Measurements from ENCODE around the gene FBXO10. TPM values are rescaled to one million over a fixed set of nuclear protein-coding genes. Genes with fewer than 3 reads are reported as not detected.

Gene FBXO10, protein sequence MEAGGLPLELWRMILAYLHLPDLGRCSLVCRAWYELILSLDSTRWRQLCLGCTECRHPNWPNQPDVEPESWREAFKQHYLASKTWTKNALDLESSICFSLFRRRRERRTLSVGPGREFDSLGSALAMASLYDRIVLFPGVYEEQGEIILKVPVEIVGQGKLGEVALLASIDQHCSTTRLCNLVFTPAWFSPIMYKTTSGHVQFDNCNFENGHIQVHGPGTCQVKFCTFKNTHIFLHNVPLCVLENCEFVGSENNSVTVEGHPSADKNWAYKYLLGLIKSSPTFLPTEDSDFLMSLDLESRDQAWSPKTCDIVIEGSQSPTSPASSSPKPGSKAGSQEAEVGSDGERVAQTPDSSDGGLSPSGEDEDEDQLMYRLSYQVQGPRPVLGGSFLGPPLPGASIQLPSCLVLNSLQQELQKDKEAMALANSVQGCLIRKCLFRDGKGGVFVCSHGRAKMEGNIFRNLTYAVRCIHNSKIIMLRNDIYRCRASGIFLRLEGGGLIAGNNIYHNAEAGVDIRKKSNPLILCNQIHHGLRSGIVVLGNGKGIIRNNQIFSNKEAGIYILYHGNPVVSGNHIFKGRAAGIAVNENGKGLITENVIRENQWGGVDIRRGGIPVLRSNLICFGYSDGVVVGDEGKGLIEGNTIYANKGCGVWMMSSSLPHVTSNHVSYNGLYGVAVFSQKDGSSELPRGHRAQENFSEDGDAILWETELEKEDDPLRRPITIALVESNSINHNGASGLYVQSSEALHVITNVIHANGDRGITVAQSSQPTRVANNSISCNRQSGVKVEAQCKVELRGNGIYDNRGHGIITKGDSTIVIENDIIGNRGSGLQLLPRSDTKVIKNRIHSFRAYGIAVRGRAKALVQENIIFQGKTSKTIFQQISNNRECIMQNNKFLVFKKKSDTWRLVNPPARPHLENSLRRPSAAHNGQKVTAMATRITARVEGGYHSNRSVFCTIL
- 10 to 100 TPM in 2 of 4 donors, 1 to 10 TPM in 2; 5.7 to 11.4 (median 9.2) TPM for total RNA-seq

DNA sequence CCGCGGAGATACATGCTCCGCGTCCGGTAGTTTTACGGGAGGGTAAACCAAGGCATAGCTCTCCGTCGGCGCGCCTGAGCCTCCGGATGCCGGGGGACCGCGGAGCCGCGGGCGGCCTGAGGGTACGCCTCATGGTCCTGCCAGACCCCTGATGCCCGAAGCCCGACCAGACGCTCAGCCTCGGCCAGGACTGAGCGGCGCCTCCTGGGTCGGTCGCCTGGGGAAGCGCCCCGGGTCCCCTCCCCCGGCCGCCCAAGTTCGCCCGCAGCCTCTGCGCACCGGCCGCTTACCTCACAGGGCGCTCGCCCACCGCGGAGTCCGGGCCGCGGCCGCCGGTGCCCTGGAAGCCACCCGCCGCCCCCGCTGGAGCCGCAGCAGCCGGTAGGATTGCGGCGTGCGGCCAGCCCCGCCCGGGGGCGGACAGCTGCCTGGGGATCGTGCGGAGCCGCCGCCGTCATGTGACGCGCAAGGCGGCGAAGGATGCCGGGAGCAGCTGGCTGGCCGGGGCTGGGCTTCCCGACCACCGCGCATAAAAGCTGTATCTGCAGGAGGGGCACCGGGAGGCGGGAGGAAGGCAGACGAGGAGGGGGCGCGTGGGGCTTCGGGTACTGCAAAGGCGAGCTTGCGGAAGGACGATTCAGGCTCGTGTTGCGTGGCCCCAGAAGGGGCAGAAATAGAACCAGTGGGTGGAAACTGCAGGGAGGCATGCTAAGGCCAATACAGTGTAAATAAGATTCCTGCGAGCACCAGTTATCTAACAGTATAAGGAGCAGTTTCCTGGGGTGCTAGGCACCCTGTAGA lies at the start of gene FBXO10:
TSS of gene FBXO10 (minus strand) at position 460 of the 801 bp plus-strand sequence. CDS start 34,612 bp downstream, outside the sequence.
- no peaks in the 10 kb centered on the region for H3K36me3 ChIP-seq
- peak; percentile 12 to 29 for DNase-seq (ENCODE audit: low spot score in 2 of 2)
- peak within 1 kb of the TSS; percentile 66 to 87 (median 76) for H3K4me3 ChIP-seq
- TF ChIP-seq POLR2A (IDR thresholded peaks at IDR 0.05), result peak in 1 of 2 donors; percentile 42
- TF ChIP-seq EP300 (IDR thresholded peaks at IDR 0.05), result peak in 1 of 2 donors; percentile 49
- TF ChIP-seq, protein P1, sequence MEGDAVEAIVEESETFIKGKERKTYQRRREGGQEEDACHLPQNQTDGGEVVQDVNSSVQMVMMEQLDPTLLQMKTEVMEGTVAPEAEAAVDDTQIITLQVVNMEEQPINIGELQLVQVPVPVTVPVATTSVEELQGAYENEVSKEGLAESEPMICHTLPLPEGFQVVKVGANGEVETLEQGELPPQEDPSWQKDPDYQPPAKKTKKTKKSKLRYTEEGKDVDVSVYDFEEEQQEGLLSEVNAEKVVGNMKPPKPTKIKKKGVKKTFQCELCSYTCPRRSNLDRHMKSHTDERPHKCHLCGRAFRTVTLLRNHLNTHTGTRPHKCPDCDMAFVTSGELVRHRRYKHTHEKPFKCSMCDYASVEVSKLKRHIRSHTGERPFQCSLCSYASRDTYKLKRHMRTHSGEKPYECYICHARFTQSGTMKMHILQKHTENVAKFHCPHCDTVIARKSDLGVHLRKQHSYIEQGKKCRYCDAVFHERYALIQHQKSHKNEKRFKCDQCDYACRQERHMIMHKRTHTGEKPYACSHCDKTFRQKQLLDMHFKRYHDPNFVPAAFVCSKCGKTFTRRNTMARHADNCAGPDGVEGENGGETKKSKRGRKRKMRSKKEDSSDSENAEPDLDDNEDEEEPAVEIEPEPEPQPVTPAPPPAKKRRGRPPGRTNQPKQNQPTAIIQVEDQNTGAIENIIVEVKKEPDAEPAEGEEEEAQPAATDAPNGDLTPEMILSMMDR (IDR thresholded peaks at IDR 0.05), result no peak
- H3K27ac ChIP-seq, result peak within 1 kb of the TSS; percentile 41 to 91 (median 88)
- no peaks in the 10 kb centered on the region for H3K9me3 ChIP-seq
- no peaks in the 10 kb centered on the region for H3K27me3 ChIP-seq
- H3K4me1 ChIP-seq, result peaks cover 0 to 35% (median 11%) of the 10 kb centered on the region in 4 donors
- WGBS, 2 donors, result 1 to 2% methylated on average over 41 to 65 of the region's 81 CpGs

DNA sequence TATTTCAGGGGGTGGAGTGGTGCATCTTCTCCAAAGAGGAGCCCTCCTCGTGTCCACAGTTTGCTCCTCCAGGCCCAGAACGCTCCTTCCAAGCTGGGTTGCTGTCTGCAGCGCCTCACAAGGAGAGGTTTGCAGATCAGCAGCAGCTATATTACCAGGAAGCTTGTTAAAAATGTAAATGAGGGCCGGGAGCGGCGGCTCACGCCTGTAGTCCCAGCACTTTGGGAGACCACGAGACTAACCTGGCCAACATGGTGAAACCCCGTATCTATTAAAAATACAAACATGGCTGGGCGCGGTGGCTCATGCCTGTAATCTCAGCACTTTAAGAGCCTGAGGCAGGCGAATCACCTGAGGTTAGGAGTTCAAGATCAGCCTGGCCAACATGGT lies 49.6 kb upstream of the FBXO10 start:
- 80 to 86% methylated on average over 12 of the region's 12 CpGs for WGBS, 2 donors

DNA sequence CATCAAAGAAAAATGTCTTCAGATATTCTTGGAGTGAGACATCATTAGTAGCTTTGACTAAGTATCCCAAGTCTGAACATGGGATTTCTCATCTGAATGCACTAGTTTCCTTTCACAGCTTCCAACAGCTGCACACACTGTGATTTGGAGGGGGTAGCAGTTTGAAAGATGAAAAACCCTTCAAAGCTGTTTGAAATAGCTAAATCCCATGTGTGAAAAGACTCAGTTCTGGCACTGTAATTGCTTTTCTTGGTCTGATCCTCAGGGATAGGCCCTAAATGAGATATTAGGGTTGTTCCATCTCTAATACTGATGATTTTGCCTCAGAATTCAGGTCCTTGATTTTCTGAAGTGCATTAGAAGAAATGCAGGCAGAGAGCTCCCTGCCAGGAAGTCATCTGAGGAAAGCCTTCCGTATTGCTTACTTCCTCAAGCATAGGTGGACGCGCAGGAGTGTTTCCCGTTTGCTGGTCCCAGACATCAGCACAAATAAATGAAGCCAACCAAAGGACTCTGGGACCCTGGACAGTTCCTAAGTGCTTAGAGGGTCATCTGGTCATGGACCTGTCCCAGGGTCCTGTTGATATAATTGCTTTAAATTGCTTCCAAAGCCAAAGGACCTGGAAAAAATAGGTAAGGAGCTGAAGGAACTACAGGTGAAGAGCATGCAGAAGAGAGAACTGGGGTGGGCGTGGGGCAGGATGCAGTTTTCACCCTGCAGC lies 49.0 kb upstream of the FBXO10 start:
- 55 to 59% methylated on average over 5 of the region's 5 CpGs for WGBS, 2 donors
- H3K4me3 ChIP-seq, result no peak overlapping the region

More for the DNA sequence above, 49.6 kb upstream of the FBXO10 start:
- Histone ChIP-seq H3K9me3 (no peaks in the 10 kb centered on the region), H3K4me3 (no peak overlapping the region), H3K27me3 (no peaks in the 10 kb centered on the region), H3K36me3 (no peaks in the 10 kb centered on the region), H3K4me1 (no peaks in the 10 kb centered on the region), H3K27ac (no peak overlapping the region)
- no peak for DNase-seq (ENCODE audit: low spot score in 2 of 2)
- TF ChIP-seq POLR2A (IDR thresholded peaks at IDR 0.05) (no peak), EP300 (IDR thresholded peaks at IDR 0.05) (no peak)
- TF ChIP-seq, protein P1 (IDR thresholded peaks at IDR 0.05), result no peak

DNA sequence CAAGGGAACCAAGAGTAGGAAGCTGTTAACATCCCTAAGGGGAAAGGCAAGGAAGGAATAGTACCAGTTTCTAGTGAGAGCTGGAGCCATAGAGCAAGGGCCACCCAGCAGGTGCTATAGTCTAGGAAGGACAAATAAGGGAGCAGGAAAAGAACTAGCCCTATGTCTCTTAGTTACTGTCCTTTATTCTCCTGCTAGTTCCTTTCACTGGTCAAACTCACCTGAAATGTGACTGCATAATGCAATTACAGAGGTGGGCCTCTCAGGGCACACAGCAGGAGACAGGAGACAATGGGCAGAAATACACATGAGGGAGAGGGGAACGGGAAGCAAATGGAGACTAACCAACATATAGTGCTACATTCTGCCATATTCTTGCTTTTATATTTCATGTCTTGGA lies 47.9 kb upstream of the FBXO10 start:
- Histone ChIP-seq H3K9me3 (no peaks in the 10 kb centered on the region), H3K27me3 (no peaks in the 10 kb centered on the region), H3K27ac (no peak overlapping the region), H3K4me3 (no peak overlapping the region), H3K36me3 (no peaks in the 10 kb centered on the region), H3K4me1 (no peaks in the 10 kb centered on the region)
- TF ChIP-seq EP300 (IDR thresholded peaks at IDR 0.05), result no peak
- TF ChIP-seq, protein P1 (IDR thresholded peaks at IDR 0.05), result no peak
- TF ChIP-seq POLR2A (IDR thresholded peaks at IDR 0.05), result no peak
- WGBS, 2 donors, result 70 to 86% methylated on average over 1 of the region's 1 CpG
- no peak for DNase-seq (ENCODE audit: low spot score in 2 of 2)

More for the DNA sequence above, 49.0 kb upstream of the FBXO10 start:
- H3K27me3 ChIP-seq, result no peaks in the 10 kb centered on the region
- no peaks in the 10 kb centered on the region for H3K36me3 ChIP-seq
- no peaks in the 10 kb centered on the region for H3K9me3 ChIP-seq
- no peaks in the 10 kb centered on the region for H3K4me1 ChIP-seq
- no peak for TF ChIP-seq POLR2A (IDR thresholded peaks at IDR 0.05)
- TF ChIP-seq, protein P1 (IDR thresholded peaks at IDR 0.05), result no peak
- no peak for TF ChIP-seq EP300 (IDR thresholded peaks at IDR 0.05)
- no peak for DNase-seq (ENCODE audit: low spot score in 2 of 2)
- no peak overlapping the region for H3K27ac ChIP-seq

Measured in tibial nerve (tissue), 4 donors.